Spleen (tissue), 11 donors: ENCODE measurements around the gene PDE4B. TPM values are rescaled to one million over a fixed set of nuclear protein-coding genes. Genes with fewer than 3 reads are reported as not detected.

Source experiments
- DNase-seq: peaks from one replicate; pipeline ENCODE4 v3.0.0-alpha.2; 2020
- H3K27ac ChIP-seq, 8 donors: fragments of 200-600 bp; sonication (generic) in 7 of 8; 1 replicate in 4 of 8; 2 replicates in 4 of 8; pipeline versions ENCODE4 v1.5.0 to v1.8.0; 2016 to 2021; ENCODE audit warnings: inconsistent platforms in 4 of 8, mild to moderate bottlenecking in 4 of 8, moderate library complexity in 1 of 8
- H3K27me3 ChIP-seq, 7 donors: fragments of 200-600 bp; sonication (generic) in 6 of 7; replicated peaks in 1 of 7; 1 replicate in 4 of 7; 2 replicates in 3 of 7; pipeline versions ENCODE4 v1.5.0 to v1.8.0; 2016 to 2021; ENCODE audit warnings: inconsistent platforms in 3 of 7, mild to moderate bottlenecking in 1 of 7
- H3K36me3 ChIP-seq, 6 donors: fragments of 200-600 bp; sonication (generic) in 5 of 6; 1 replicate in 4 of 6; 2 replicates in 2 of 6; pipeline versions ENCODE4 v1.5.0 to v1.8.0; 2016 to 2021; ENCODE audit warnings: inconsistent platforms in 2 of 6
- H3K4me1 ChIP-seq, 6 donors: fragments of 200-600 bp; sonication (generic) in 5 of 6; 1 replicate in 3 of 6; 2 replicates in 3 of 6; pipeline versions ENCODE4 v1.5.0 to v1.8.0; 2016 to 2021; ENCODE audit warnings: inconsistent platforms in 3 of 6
- H3K4me3 ChIP-seq, 8 donors: fragments of 200-600 bp; sonication (generic) in 7 of 8; 1 replicate in 4 of 8; 2 replicates in 4 of 8; pipeline versions ENCODE4 v1.5.0 to v1.8.0; 2016 to 2021; ENCODE audit warnings: inconsistent platforms in 4 of 8, mild to moderate bottlenecking in 4 of 8, moderate library complexity in 2 of 8
- H3K9me3 ChIP-seq, 8 donors: fragments of 200-600 bp; sonication (generic) in 7 of 8; 1 replicate in 4 of 8; 2 replicates in 4 of 8; pipeline versions ENCODE4 v1.5.0 to v1.8.0; 2016 to 2021; ENCODE audit warnings: inconsistent platforms in 4 of 8
- POLR2A ChIP-seq, 3 donors: fragments of 450-650 bp; IDR thresholded peaks; one replicate each; pipeline ENCODE4 v1.5.1; 2017; ENCODE audit warnings: antibody characterized with exemption in 3 of 3, mild to moderate bottlenecking in 1 of 3
- POLR2AphosphoS5 ChIP-seq, 3 donors: sonication (generic); formaldehyde crosslinking; IDR thresholded peaks; one replicate each; pipeline ENCODE4 v1.5.1; 2017; ENCODE audit warnings: antibody characterized with exemption in 3 of 3
- WGBS, 5 donors: extraction: QIAGEN DNeasy Blood & Tissue Kit in 3 of 5; methylation state at CpG; one replicate each; pipeline versions ENCODE4 v1.1.5 to v1.1.7; 2013 to 2018; 5-methylcytosine and 5-hydroxymethylcytosine counted together
- intact Hi-C: fragments of 100-400 bp; cut with DNase I; formaldehyde crosslinking; loops from one replicate; pipeline ENCODE4 v1.15.0; 2023; ENCODE audit warnings: low total_unique reads
- polyA plus RNA-seq, 3 donors: library from polyadenylated mRNA; stranded (reverse); fragments of 200-250 nt; gene quantifications; one replicate each; pipeline ENCODE4 v1.2.1, GENCODE V29; 2013
- total RNA-seq, 7 donors: library from RNA; depleted of rRNA in 3 of 7; stranded (reverse); fragments of >200 nt in 3 of 7; fragmentation: NEBNext Ultra II Directional in 4 of 7; extraction: Animal tissue kit (Norgen Biotek cat#: 25700) in 4 of 7; gene quantifications; one replicate each; pipeline versions ENCODE4 v1.1.0 to v1.2.1, GENCODE V29; 2016 to 2021
- TF ChIP-seq, protein P1 (sequence below), 11 experiments: fragments of 200-600 bp in 7 of 11; fragments of 450-650 bp in 4 of 11; sonication (generic) in 4 of 11; IDR thresholded peaks in 8 of 11; conservative IDR thresholded peaks in 3 of 11; 1 replicate in 7 of 11; 2 replicates in 4 of 11; pipeline versions ENCODE4 v1.4.0 to v1.8.0; 2016 to 2021; ENCODE audit warnings: antibody characterized with exemption in 11 of 11, inconsistent platforms in 4 of 11, mild to moderate bottlenecking in 1 of 11
- donor health status: healthy with polysubstance abuse.
- donor health status: DM: no; HTN: no; CAD: no; lungs with moderate emphysema.
- donor health status: DM: no; HTN: no; CAD: no.
- donor health status: Bipolar disorder and iron deficiency.
- donor health status: healthy.
- donor health status: DM: no; HTN: no; CAD: no.
- donor health status: DM: yes; HTN: yes; CAD: no.

The PDE4B gene
- total and polyA plus RNA-seq, 10 donors, result 12.6 to 88.2 (median 51.9) TPM

DNA sequence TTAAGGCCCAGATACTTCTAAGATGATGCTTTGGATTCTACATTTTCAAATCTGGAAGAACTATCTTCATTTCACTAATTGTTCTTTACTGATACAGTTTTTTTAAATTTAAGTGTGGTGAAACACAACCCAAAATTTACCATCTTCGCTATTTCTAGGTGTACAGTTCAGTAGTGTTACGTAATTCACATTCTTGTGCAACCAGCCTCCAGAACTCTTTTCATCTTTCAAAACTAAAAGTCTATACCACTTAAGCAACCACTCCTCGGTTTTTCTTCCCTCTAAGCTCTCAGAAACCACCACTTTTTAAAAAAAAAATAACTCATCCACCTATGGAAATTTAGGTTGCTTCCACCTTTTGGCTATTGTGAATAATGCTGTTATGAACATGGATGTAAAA is 220.7 kb downstream of the PDE4B start:
- Histone ChIP-seq H3K4me1 (no peaks in the 10 kb centered on the region), H3K27ac (no peak overlapping the region), H3K27me3 (no peaks in the 10 kb centered on the region), H3K4me3 (no peak overlapping the region), H3K36me3 (no peaks in the 10 kb centered on the region), H3K9me3 (no peaks in the 10 kb centered on the region)
- TF ChIP-seq POLR2AphosphoS5 (IDR thresholded peaks at IDR 0.05), result no peak
- TF ChIP-seq, protein P1, sequence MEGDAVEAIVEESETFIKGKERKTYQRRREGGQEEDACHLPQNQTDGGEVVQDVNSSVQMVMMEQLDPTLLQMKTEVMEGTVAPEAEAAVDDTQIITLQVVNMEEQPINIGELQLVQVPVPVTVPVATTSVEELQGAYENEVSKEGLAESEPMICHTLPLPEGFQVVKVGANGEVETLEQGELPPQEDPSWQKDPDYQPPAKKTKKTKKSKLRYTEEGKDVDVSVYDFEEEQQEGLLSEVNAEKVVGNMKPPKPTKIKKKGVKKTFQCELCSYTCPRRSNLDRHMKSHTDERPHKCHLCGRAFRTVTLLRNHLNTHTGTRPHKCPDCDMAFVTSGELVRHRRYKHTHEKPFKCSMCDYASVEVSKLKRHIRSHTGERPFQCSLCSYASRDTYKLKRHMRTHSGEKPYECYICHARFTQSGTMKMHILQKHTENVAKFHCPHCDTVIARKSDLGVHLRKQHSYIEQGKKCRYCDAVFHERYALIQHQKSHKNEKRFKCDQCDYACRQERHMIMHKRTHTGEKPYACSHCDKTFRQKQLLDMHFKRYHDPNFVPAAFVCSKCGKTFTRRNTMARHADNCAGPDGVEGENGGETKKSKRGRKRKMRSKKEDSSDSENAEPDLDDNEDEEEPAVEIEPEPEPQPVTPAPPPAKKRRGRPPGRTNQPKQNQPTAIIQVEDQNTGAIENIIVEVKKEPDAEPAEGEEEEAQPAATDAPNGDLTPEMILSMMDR (IDR thresholded peaks at IDR 0.05 in 8 of 11, conservative IDR thresholded peaks at IDR 0.05 in 3 of 11), result no peak
- no peak for TF ChIP-seq POLR2A (IDR thresholded peaks at IDR 0.05)
- 34 to 74% (median 55%) methylated on average over 3 of the region's 3 CpGs for WGBS, 5 donors
- intact Hi-C loops, result no loop called here
- DNase-seq, result no peak

DNA sequence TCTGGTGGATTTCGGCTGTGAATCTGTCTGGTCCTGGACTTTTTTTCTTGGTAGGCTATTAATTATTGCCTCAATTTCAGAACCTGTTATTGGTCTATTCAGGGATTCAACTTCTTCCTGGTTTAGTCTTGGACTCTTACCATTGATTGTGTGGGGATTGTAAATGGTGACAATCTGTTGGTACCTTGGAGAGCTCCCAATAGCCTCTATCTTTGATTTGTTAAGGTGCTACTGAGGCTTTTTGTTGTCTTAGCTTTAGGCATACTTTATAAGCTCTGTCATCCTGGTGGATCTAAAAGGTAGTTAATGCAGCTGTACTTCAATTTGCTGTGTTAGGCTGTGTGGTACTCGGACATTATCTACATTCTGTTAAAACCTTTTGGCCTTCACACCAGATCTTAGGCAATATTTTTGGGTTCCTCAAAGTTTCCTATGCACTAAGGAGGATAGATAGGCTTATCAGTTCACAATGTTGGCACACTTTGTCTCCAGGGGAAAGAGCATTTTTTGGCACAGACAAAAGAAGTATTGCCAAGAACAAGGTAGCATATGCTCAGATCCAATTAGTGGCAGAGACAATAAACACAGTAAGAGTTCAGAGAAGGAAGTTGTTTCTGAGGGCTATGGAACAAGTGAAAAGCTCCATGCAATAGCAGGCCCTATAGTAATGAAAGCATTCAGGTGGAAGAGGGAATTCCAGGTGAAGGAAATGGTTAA is 230.4 kb downstream of the PDE4B start:
- Histone ChIP-seq H3K36me3 (no peaks in the 10 kb centered on the region), H3K27ac (no peak overlapping the region), H3K4me1 (no peaks in the 10 kb centered on the region), H3K9me3 (no peaks in the 10 kb centered on the region), H3K27me3 (no peaks in the 10 kb centered on the region), H3K4me3 (no peak overlapping the region)
- TF ChIP-seq POLR2A (IDR thresholded peaks at IDR 0.05) (no peak), POLR2AphosphoS5 (IDR thresholded peaks at IDR 0.05) (no peak)
- TF ChIP-seq, protein P1 (IDR thresholded peaks at IDR 0.05 in 8 of 11, conservative IDR thresholded peaks at IDR 0.05 in 3 of 11), result no peak
- intact Hi-C loops, result no loop called here
- WGBS, 5 donors, result 77 to 92% (median 85%) methylated on average over 2 of the region's 2 CpGs
- no peak for DNase-seq

DNA sequence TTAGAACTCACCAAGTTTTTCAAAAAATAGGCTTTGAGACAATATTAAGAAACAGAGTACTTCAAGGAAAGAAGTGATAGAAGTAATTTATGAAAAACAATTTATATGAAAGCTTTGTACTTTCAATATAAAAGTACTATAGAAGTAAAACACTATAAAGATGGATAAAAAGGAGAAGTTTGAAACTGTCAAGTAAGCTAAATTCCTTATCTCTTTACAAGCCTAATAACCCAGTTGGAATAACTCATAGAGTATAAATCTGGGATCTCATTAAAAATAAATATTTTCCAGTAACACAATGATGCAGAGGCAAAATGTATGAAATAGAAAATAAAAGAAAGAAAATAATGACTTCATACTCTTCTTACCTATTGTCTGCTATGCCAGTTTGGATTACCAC is 232.5 kb downstream of the PDE4B start:
- H3K27ac ChIP-seq, result no peak overlapping the region
- no peaks in the 10 kb centered on the region for H3K4me1 ChIP-seq
- H3K36me3 ChIP-seq, result no peaks in the 10 kb centered on the region
- DNase-seq, result no peak
- no peaks in the 10 kb centered on the region for H3K27me3 ChIP-seq
- intact Hi-C loops, result no loop called here
- TF ChIP-seq POLR2A (IDR thresholded peaks at IDR 0.05) (no peak), POLR2AphosphoS5 (IDR thresholded peaks at IDR 0.05) (no peak)
- TF ChIP-seq, protein P1 (IDR thresholded peaks at IDR 0.05 in 8 of 11, conservative IDR thresholded peaks at IDR 0.05 in 3 of 11), result no peak
- peaks cover 0 to 16% (median 13%) of the 10 kb centered on the region in 8 donors for H3K9me3 ChIP-seq
- H3K4me3 ChIP-seq, result no peak overlapping the region

DNA sequence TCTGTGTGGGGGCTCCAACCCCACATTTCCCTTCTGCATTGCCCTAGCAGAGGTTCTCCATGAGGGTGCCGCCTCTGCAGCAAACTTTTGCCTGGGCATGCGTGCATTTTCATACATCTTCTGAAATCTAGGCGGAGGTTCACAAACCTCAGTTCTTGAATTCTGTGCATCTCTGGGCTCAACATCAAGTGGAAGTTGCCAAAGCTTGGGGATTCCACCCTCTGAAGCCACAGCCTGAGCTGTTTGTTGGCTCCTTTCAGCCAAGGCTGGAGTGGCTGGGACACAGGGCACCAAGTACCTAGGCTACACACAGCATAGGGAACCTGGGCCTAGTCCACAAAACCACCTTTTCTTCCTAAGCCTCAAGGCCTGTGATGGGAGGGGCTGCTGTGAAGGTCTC is 235.3 kb downstream of the PDE4B start:
- no peak for DNase-seq
- no peak for TF ChIP-seq POLR2A (IDR thresholded peaks at IDR 0.05)
- no peak for TF ChIP-seq POLR2AphosphoS5 (IDR thresholded peaks at IDR 0.05)
- TF ChIP-seq, protein P1 (IDR thresholded peaks at IDR 0.05 in 8 of 11, conservative IDR thresholded peaks at IDR 0.05 in 3 of 11), result no peak
- 90 to 94% (median 92%) methylated on average over 3 of the region's 3 CpGs for WGBS, 5 donors
- peaks cover 0 to 27% (median 16%) of the 10 kb centered on the region in 8 donors for H3K9me3 ChIP-seq
- H3K27me3 ChIP-seq, result peaks cover 0 to 6% (median 0%) of the 10 kb centered on the region in 7 donors
- H3K27ac ChIP-seq, result no peak overlapping the region
- H3K36me3 ChIP-seq, result no peaks in the 10 kb centered on the region
- no peaks in the 10 kb centered on the region for H3K4me1 ChIP-seq
- no peak overlapping the region for H3K4me3 ChIP-seq
- intact Hi-C loops, result no loop called here
